ENCODE results near the gene LBP.

The LBP gene

DNA sequence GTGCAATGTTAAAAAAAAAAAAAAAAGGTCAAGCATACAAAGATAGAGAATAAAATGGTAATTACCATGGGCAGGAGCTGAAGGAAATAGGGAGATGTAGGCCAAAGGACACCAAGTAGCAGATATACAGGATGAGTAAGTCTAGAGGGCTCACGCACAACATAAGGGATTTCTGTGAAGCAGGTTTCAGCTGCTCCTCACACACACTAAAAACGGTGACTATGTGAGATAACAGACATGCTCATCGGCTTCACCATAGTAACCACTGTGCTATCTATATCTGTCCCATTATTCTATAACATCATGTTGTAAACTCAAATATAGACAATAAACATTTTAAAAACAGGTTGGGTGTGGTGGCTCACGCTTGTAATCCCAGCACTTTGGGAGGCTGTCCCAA lies 77.3 kb downstream of the LBP start:
- Histone ChIP-seq H3K9me3 (ENCODE audit: control insufficient read depth, low read length) (no peaks in the 10 kb centered on the region), H3K27me3 (replicated peaks; ENCODE audit: control insufficient read depth, insufficient read depth, low read length) (no peaks in the 10 kb centered on the region), H3K4me3 (ENCODE audit: low read length) (no peak overlapping the region), H3K4me1 (ENCODE audit: control insufficient read depth, insufficient read depth, low read length) (peaks cover 33% of the 10 kb centered on the region), H3K9ac (ENCODE audit: low read length) (no peak overlapping the region), H3K36me3 (ENCODE audit: control insufficient read depth, insufficient read depth, low read length, severe bottlenecking) (peaks cover 99% of the 10 kb centered on the region)
- no peak for DNase-seq (ENCODE audit: low read depth)

- peaks cover 99% of the 10 kb centered on the region for H3K36me3 ChIP-seq (ENCODE audit: control insufficient read depth, insufficient read depth, low read length, severe bottlenecking)
- no peak overlapping the region for H3K9ac ChIP-seq (ENCODE audit: low read length)
- H3K4me3 ChIP-seq (ENCODE audit: low read length) = no peak overlapping the region
- DNase-seq (ENCODE audit: low read depth) = no peak
- no peaks in the 10 kb centered on the region for H3K9me3 ChIP-seq (ENCODE audit: control insufficient read depth, low read length)
- peaks cover 35% of the 10 kb centered on the region for H3K4me1 ChIP-seq (ENCODE audit: control insufficient read depth, insufficient read depth, low read length)
- H3K27me3 ChIP-seq (replicated peaks; ENCODE audit: control insufficient read depth, insufficient read depth, low read length) = no peaks in the 10 kb centered on the region
These were observed 78.1 kb downstream of the LBP start for GRCh38 chr20:38424401-38424800.

- peak; percentile 84 for DNase-seq (ENCODE audit: low read depth)
- Histone ChIP-seq H3K36me3 (ENCODE audit: control insufficient read depth, insufficient read depth, low read length, severe bottlenecking) (peaks cover 99% of the 10 kb centered on the region), H3K4me1 (ENCODE audit: control insufficient read depth, insufficient read depth, low read length) (peaks cover 40% of the 10 kb centered on the region), H3K9ac (ENCODE audit: low read length) (no peak overlapping the region), H3K4me3 (ENCODE audit: low read length) (no peak overlapping the region), H3K9me3 (ENCODE audit: control insufficient read depth, low read length) (no peaks in the 10 kb centered on the region), H3K27me3 (replicated peaks; ENCODE audit: control insufficient read depth, insufficient read depth, low read length) (no peaks in the 10 kb centered on the region)
These were observed 80.0 kb downstream of the LBP start for GRCh38 chr20:38426006-38426897.
